HUES6 (cell line): Measurements from ENCODE around the gene TOPBP1.

Source experiments
- H3K27ac ChIP-seq: 2 replicates; pipeline ENCODE4 v1.7.0; 2013; ENCODE audit warnings: low read depth, mild to moderate bottlenecking, low read length, inconsistent platforms
- H3K27me3 ChIP-seq: 2 replicates; pipeline ENCODE4 v1.6.1; 2013; ENCODE audit warnings: low read length; ENCODE audit not compliant: control insufficient read depth, insufficient read depth
- H3K36me3 ChIP-seq: 2 replicates; pipeline ENCODE4 v1.6.1; 2013; ENCODE audit warnings: low read length; ENCODE audit not compliant: control insufficient read depth, insufficient read depth
- H3K4me1 ChIP-seq: 2 replicates; pipeline ENCODE4 v1.6.1; 2013; ENCODE audit warnings: low read length; ENCODE audit not compliant: control insufficient read depth, insufficient read depth
- H3K4me3 ChIP-seq: 2 replicates; pipeline ENCODE4 v1.5.1; 2013; ENCODE audit warnings: low read depth, low read length
- H3K9ac ChIP-seq: one replicate; pipeline ENCODE4 v1.6.1; 2013; ENCODE audit warnings: mild to moderate bottlenecking, low read length
- H3K9me3 ChIP-seq: 2 replicates; pipeline ENCODE4 v1.6.1; 2013; ENCODE audit warnings: low read depth, low read length; ENCODE audit not compliant: control insufficient read depth, insufficient read depth

The TOPBP1 gene

DNA sequence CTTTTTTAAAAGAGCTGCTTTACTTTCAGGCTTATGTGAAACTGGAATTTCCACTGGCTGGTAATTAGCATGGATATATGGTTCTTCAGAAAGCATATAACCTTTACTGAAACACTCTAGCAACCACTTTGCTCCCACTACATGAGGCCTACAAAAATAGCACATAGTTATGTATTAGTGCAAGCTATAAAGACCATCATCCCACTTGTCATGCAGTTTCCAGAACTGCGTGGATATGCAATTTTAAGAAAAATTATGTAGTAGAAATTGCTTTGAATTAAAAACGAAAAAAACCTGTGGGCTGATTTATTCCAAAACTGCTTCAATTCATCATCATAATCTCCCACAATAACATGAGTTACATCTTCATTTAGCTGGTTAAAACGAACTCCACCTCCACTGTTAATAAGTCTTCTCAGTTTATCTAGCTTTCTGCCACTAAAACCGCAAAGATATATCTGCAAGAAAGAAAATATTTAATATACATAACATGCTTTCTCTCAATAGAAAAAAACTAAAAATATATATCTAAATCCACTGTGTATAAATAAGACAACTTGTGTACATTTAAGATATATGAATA lies 12.2 kb downstream of the TOPBP1 start:
- no peak overlapping the region for H3K4me3 ChIP-seq
- H3K4me1 ChIP-seq: no peaks in the 10 kb centered on the region
- no peak overlapping the region for H3K27ac ChIP-seq
- no peak overlapping the region for H3K9ac ChIP-seq
- H3K27me3 ChIP-seq: no peaks in the 10 kb centered on the region
- no peaks in the 10 kb centered on the region for H3K9me3 ChIP-seq
- peaks cover 88% of the 10 kb centered on the region for H3K36me3 ChIP-seq

DNA sequence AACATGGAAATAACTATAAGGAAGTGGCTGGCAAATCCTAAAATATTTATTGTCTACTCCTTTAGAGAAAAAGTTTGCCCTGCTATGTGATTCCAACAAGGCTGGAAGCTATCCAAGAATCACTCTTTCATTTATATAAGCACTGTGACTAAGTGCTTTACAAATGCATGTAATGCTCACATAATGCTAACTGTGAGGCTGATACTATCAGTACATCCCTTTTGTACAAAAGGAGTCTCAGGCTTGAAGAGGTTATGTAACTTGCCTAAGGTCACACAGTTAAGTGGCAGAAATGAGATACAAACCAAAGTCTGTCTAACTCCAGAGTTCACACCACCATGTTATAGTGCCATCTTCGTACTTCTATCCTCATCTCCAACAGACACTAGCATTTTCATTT lies 17.0 kb downstream of the TOPBP1 start:
- Histone ChIP-seq H3K36me3 (peaks cover 92% of the 10 kb centered on the region), H3K4me1 (no peaks in the 10 kb centered on the region), H3K9ac (no peak overlapping the region), H3K9me3 (no peaks in the 10 kb centered on the region), H3K4me3 (no peak overlapping the region), H3K27me3 (no peaks in the 10 kb centered on the region), H3K27ac (no peak overlapping the region)

DNA sequence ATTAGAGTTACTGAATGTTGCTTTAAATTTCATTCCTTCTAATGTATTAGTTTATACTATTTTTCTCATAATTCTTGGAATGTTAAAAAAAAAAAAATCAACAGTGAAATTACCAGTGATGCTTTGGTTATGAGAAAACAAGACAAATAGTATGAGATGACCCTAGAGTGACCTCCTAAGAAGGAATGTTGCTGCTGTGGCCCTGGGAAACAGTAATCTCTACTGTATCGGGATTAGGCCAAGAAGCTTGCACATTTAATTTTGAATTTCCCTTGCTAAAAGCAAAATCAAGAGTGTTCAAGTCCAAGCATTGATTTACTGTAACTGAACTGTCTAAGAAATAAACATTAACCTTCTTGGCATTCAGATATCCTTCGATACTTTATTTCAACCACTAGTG lies 18.1 kb downstream of the TOPBP1 start:
- Histone ChIP-seq H3K9ac (no peak overlapping the region), H3K36me3 (peaks cover 93% of the 10 kb centered on the region), H3K27me3 (no peaks in the 10 kb centered on the region), H3K27ac (no peak overlapping the region), H3K4me3 (no peak overlapping the region), H3K9me3 (no peaks in the 10 kb centered on the region), H3K4me1 (no peaks in the 10 kb centered on the region)

DNA sequence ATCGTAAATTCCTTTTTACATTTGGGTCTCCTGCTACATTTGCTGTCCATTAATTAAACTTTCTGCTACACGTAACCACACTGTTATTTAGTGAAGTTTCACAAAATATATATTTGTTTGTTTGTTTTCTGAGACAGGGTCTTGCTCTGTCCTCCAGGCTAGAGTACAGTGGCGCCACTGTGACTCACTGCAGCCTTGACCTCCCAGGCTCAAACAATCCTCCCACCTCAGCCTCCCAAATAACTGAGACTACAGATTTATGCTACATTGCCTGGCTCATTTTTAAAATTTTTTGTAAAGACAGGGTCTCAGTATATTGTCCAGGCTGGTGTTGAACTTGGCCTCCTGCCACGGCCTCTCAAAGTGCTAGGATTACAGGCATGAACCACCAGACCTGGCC lies 20.5 kb downstream of the TOPBP1 start:
- Histone ChIP-seq H3K9ac (no peak overlapping the region), H3K4me3 (no peak overlapping the region), H3K27ac (no peak overlapping the region), H3K4me1 (no peaks in the 10 kb centered on the region), H3K27me3 (no peaks in the 10 kb centered on the region), H3K9me3 (no peaks in the 10 kb centered on the region), H3K36me3 (peaks cover 96% of the 10 kb centered on the region)

DNA sequence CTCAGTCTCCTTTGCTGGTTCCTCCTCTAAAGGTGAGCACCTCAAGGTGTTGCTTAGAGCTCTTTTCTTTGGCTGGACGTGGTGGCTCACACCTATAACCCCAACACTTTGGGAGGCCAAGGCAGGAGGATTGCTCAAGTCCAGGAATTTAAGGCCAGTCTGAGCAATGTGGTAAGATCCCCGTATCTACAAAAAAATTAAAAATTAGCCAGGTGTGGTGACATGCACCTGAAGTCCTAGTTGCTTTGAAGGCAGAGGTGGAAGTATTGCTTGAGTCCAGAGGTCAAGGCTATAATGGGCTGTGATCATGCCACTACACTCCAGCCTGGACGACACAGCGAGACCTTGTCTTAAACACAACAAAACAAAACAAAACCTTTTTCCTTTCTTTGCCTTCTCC lies 28.3 kb downstream of the TOPBP1 start:
- Histone ChIP-seq H3K27me3 (no peaks in the 10 kb centered on the region), H3K4me3 (no peak overlapping the region), H3K27ac (no peak overlapping the region), H3K36me3 (peaks cover 83% of the 10 kb centered on the region), H3K4me1 (no peaks in the 10 kb centered on the region), H3K9me3 (no peaks in the 10 kb centered on the region), H3K9ac (no peak overlapping the region)

DNA sequence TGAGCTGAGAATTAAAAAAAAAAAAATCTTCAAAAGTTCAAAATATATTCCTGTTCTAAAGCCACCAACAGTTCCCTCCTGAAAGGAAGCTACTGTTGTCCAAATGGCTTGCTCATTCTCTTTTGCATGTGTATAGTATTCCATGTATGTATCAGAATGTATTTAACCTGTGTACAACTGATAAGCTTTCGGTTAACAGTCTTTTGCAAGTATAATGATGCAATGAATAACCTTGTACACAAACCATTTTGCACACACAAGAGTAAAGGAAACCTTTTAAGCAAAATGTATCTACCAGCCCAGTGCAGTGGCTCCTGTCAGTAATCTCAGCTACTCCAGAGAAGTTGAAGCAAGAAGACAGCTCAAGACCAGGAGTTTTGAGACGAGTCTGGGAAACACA lies 32.6 kb downstream of the TOPBP1 start:
- Histone ChIP-seq H3K4me1 (no peaks in the 10 kb centered on the region), H3K9me3 (no peaks in the 10 kb centered on the region), H3K4me3 (no peak overlapping the region), H3K9ac (no peak overlapping the region), H3K27ac (no peak overlapping the region), H3K27me3 (no peaks in the 10 kb centered on the region), H3K36me3 (peaks cover 86% of the 10 kb centered on the region)

DNA sequence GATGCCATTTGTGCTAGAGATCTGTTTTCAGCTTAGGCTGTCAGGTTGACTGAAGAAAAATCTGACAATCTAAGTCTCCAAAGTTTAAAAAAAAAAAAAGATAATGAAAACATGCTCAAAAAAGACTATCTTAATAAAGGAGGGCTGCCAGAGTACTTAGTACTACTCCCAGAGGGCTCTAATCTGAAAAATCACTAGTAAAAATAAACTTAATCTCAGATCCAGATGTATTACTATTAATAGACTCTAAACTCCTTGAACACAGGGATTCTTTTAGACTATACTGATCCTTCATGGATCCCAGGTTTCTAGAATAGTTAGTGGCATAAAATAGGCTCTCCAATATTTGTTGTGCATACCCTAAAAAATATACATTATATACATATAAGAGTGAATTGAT lies 34.0 kb downstream of the TOPBP1 start:
- Histone ChIP-seq H3K4me1 (no peaks in the 10 kb centered on the region), H3K9me3 (no peaks in the 10 kb centered on the region), H3K9ac (no peak overlapping the region), H3K36me3 (peaks cover 87% of the 10 kb centered on the region), H3K27ac (no peak overlapping the region), H3K4me3 (no peak overlapping the region), H3K27me3 (no peaks in the 10 kb centered on the region)

DNA sequence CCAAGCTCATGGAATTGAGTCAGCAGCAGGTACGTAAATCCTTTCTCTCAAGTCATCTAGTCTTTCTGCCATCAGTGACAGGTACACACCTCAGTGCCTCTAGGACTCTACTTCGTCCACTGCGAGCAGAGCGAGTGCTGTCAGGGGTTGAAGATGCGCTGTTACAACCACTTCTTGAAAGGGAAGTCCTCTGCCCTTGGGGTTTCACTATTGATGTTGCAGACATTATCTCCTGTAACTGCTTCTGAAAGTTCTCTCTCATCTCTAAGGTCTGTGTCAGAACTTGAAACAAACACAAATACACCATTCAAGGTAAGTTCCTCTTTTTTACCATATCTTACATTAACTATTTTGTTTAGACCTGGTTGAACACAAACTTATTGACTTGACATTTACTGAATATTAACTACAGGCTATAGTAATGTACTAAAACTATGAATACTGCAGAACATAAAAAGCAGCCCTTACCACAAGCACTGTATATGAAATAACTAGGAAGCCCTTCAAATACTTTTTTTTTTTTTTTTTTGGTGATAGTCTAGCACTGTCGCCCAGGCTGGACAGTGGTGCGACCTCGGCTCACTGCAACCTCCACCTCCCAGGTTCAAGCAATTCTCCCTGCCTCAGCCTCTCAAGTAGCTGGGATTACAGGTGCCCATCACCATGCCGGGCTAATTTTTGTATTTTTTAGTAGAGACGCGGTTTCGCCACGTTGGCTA lies 41.5 kb downstream of the TOPBP1 start:
- no peak overlapping the region for H3K9ac ChIP-seq
- no peak overlapping the region for H3K27ac ChIP-seq
- no peaks in the 10 kb centered on the region for H3K27me3 ChIP-seq
- H3K36me3 ChIP-seq: peaks cover 95% of the 10 kb centered on the region
- H3K9me3 ChIP-seq: no peaks in the 10 kb centered on the region
- no peaks in the 10 kb centered on the region for H3K4me1 ChIP-seq
- H3K4me3 ChIP-seq: no peak overlapping the region

DNA sequence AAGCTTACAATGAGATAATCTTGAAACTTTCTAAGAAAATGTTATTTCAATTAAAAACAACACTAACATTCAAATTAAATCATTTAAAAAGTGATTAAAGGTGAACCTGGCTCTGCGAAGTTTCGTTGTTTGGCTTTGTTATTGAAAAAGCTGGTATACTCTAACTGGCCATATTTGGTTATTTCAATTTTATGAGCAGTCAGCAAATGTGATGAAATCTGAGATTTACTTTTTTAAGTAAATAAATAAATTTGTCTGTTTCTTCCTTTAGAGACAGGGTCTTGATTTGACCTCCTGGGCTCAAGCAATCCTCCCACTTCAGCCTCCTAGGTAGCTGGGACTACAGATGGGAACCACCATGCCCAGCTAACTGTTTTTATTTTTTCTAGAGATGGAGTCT lies 50.2 kb downstream of the TOPBP1 start:
- no peaks in the 10 kb centered on the region for H3K27me3 ChIP-seq
- H3K9ac ChIP-seq: no peak overlapping the region
- no peaks in the 10 kb centered on the region for H3K4me1 ChIP-seq
- no peak overlapping the region for H3K27ac ChIP-seq
- H3K36me3 ChIP-seq: peaks cover 84% of the 10 kb centered on the region
- H3K9me3 ChIP-seq: no peaks in the 10 kb centered on the region
- no peak overlapping the region for H3K4me3 ChIP-seq

DNA sequence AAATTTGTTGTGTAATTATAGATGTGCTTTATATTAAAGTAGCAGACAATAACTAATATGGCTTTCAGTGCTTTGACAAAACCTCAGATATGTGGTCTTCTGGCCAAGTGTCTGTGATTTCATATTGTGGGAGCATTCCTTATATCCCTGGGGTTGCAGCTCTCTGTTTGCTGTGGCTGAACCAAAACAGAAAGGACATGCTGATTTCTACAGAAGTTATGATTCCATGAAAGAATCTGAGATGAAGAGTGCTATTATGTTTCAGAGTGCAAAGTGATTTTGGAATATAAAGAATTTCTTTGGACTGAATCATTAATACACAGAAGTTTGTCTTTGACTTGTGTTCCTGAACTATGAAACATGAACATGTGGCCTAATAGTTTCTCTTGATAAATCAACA lies 51.7 kb downstream of the TOPBP1 start:
- Histone ChIP-seq H3K9ac (no peak overlapping the region), H3K27ac (no peak overlapping the region), H3K9me3 (no peaks in the 10 kb centered on the region), H3K4me3 (no peak overlapping the region), H3K27me3 (no peaks in the 10 kb centered on the region), H3K4me1 (no peaks in the 10 kb centered on the region), H3K36me3 (peaks cover 81% of the 10 kb centered on the region)

DNA sequence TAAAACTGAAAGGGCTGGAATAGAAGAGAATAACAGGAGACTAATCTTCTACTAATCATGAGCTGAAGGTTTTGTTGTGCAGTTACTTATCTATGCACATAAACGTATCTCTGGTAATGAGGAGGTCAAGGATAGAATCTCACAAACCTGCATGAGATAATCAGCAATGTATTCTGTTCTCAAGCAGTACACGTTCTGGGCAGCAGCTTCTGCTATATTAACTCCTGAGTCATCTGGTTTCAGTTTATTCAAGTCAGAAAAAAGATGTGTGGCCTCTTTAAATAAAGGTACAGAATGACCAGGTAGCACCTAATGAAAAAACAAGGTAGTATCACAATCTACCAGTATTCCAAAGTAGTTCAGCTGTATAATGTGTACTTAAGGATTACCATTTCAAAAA lies 53.4 kb downstream of the TOPBP1 start:
- Histone ChIP-seq H3K9me3 (no peaks in the 10 kb centered on the region), H3K4me3 (no peak overlapping the region), H3K36me3 (peaks cover 77% of the 10 kb centered on the region), H3K4me1 (no peaks in the 10 kb centered on the region), H3K27me3 (no peaks in the 10 kb centered on the region), H3K9ac (no peak overlapping the region), H3K27ac (no peak overlapping the region)
